NCI-H774 (cell line): Measurements from ENCODE around the gene CD226.
"Not testable (repeated sequence)": the region's sequence is repeated elsewhere in the genome, so short reads cannot be mapped to it uniquely, and the experiment has no call there.

ENCODE experiments used
- DNase-seq: peaks from one replicate; lab custom pipeline; 2025; lab: John Stamatoyannopoulos, UW

Gene CD226

DNA sequence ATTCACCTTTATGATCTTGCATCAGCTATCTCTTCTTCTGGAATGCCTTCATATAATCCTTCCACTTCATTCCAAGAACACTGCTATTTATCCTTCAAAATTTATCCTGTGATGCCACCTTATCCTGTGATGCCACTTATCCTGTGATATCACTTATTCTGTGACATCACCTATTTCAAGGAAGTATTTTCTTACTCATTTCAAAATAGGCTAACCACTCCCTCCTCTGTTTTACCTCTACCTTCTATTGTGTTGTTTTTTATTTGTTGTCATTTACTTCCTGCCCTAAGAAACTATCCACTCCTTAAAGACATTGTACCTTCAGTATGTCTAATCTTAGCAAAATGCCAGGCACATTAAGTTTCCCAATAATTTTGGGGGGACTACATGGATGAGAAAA is 38.8 kb downstream of the CD226 start:
- no peak for DNase-seq

DNA sequence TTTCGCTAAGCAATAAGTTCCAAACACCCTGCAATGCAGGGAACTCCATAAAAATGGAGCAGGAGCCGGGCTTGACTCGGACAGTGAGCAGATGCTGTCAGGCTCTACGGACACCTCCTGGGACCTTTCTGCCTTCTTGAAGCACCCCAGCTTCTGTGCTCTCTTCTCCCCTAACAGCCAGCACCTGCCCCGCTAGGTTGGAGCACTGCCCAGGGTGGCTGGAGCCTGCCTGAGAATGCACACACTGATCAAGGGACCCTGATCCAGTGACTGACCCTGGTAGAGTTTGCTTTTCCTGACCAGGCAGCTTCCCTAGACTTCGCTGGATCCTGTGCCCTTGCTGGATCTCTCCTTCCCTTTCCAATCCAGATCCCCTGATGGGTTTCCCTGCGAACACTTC is 40.9 kb downstream of the CD226 start:
- no peak for DNase-seq

DNA sequence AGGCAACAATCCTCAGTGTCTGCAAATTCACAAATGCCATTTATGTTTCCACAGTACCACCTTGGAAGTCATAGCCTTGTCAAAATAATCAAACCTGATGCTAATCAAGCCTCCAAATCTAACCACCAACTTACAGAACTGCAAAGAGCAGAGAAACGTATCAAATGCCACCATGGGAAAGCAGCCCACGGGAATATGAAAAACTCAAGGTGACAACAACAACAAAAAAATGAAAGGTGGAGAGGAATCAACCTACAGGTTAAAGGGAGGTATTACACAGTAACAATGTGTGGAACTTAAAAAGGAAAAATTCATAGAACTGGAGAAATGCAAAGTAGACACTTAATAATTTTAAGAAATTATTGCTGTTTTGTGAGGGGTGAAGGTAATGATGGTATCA is 46.7 kb downstream of the CD226 start:
- DNase-seq: no peak

DNA sequence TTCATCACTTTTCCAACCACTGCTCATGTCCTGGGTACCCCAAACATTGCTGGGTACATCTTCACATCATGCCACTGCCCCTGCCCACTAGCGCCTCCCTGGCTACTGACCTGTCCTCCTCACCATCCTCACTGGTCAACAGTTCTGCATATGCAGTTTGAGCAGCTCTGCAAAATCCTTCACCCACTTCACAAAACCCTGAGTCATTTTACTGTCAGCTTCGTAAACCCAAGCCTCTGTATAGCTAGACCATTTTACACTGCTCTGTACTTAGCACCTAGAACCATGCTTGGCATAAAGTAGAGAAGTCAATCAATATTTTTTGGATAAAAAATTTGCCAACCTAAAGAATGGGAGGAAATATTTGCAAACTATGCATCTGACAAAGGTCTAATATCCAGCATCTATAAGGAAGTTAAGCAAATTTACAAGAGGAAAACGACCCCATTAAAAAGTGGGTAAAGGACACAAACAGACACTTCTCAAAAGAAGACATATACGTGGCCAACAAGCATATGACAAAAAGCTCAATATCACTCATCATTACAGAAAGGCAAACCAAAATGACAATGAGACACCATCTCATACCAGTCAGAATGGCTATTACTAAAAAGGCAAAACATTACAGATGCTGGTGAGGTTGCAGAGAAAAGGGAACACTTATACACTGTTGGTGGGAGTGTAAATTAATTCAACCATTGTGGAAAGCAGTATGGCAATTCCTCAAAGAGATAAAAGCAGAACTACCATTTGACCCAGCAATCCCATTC is 48.3 kb downstream of the CD226 start:
- not testable (repeated sequence) for DNase-seq

DNA sequence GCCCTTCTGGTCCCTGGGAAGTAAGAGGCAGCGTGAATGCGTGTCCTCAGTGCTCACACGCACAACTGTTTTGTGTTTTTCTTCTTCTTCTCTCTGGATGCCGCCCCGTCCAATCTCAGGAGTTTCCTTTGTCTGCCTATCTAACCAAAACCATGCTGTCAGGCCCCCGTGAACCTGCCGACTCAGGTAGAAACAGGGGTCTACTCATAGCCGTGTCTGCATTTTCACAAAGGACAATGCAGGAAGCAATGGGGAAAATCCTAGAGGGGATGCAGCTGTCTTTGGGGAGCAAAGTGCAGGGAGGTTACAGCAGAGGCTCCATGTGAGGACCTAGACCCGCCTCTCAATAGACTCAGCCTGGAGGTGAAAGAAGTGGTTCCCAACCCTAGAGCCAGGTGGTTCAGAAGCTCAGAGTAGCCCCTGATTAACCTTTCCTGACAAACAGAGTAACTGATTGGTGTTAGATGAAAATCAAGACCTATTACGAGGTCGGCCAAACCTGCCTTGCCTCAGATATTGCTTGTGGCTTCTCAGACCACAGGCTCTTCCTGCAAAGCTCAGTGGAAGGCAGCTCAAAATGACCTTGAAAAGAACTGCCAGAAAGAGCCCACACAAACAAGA is 49.3 kb downstream of the CD226 start:
- DNase-seq: no peak

DNA sequence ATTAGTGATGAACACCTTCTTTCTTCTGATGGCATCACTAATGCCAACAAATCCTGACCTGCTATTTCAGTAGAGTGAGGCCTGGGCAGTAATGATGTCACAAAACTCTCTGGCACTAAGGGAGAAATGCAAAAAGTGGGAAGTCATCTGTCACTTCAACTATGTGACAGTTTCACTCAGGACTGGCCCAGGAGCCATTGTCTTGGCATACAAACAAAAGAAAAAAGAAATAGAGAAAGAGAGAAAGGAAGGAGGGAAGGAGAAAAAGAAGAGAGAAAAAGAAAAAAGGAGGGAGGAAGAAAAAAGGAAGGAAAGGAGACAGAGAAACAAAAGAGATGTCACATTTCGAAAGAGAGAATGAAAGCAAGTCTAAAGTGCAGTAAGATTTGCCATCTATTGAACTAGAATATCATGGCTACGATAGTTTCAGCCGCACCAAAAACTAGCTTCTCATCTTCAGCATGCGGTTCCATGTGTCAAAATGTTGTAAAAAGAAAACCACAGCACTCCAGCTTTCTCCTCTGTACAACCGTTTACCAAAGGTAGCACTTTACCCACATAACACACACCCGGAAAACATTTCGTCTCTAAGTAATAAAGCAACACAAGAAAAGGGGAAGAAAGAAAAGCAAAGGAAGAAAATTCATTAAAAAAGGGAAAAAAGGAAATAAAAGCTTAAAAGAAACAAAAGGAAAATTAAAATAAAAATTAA is 50.1 kb downstream of the CD226 start:
- DNase-seq: no peak

DNA sequence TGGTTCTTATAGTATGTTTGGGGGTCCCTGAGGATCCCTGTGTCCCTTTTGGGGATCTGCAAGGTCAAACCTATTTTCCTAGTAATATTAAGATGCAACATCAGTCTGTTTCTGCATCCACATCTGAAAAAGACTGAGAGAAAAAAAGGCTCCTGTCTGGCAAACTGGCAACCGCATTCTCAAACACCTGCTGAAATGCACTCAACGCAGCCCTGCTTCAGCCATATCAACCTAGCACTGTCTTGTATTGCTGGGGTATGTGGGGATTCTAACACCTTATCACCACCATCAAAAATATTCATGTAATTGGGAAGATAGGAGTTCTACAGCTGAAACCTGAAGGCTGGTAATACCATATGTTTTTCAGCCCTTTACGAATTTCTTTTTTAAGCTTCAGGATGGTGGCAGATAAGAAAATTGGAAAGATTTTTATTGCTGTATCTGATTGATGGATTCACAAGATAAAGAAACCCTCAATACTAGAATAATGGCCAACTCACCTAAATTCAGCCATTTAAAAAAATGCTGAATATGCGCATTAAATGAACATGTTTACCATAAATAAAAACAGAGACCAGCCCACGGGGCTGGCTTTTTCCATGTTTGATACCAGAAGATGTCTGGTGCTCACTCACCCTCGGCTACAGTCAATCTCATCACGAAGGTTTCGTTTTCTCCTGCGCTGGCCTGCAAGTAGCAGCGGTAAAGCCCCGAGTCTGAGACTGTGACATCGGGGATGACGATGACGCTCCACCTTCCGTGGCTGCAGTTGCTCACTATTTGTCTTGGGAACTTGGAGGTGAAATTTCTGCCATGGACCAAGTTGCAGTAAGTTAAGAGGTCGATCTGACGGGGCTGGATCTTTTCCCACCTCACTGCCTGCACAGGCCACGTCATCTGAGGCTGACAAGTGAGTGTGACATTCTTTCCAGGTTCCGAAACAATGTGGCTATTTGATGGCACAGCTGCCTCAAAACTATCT is 52.3 kb downstream of the CD226 start:
- no peak for DNase-seq

DNA sequence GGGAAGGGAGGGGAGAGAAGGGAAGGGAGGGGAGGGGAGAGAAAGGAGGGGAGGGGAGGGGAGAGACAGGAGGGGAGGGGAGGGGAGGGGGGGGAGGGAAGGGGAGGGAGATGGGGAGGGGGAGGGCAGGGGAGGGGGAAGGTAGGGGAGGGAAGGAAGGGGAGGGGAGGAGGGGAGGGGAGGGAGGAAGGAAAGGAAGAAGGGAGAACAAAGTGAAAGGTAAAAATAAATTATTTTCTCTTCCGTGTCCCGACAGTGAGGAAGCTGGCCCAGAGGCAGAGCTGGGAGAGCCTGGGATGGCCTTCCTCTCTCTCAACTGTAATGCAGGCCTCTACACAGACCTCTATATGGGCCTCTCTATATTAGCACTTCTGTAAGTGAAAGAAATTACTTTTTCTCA is 53.2 kb downstream of the CD226 start:
- no peak for DNase-seq

DNA sequence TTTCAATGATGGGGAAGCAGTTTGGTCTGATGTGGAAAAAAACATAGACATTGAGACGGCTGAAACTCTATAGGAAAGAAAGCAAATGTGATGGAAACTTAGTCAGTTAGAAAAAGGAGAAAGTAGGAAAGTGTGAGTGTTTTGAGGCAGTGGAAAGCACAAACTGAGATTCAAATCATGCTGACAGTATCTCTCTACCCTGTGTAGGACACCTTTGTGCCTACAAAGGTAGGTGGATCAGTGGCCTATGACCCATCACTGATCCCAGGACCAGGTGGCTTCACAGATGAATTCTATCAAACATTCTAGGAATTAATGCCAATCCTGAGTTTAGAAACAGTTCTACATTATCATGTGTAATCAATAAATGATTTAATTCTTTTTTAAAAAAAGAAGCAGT is 57.1 kb downstream of the CD226 start:
- DNase-seq: no peak

DNA sequence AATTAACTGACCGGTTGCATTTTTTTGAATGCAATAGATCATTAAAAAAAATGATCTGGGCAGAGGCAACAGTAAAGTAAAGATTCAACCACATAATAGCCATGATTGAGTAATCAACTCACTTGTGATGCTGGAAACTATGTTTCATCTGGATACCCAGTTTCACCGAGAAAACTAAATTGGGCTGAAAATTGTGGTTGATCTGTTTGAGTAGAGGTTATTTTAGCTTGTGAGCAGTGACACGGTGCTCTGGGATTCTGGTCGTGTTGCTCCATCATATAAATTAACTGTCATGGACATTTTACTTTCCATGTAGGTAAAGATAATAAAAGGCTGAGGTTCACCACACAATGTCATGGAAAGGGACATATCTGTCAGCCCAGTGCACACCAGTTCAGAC is 58.7 kb downstream of the CD226 start:
- no peak for DNase-seq

DNA sequence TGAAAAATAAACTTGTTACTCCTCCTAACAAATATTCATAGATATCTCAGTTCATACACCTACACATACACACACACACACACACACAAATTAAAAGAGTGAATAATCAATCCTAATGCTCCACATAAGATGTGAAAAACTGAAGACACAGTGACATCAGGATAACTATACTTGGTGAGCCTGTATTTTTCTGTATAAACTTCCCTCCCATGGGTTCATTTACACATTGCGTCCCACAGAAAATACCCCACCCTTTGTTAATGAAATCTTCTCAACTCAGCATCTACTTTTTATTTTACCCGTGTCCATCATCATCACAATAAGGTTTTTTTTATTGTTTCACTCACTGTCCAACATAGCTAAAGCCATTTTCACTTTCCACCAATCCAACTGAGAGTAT is 60.4 kb downstream of the CD226 start:
- no peak for DNase-seq

DNA sequence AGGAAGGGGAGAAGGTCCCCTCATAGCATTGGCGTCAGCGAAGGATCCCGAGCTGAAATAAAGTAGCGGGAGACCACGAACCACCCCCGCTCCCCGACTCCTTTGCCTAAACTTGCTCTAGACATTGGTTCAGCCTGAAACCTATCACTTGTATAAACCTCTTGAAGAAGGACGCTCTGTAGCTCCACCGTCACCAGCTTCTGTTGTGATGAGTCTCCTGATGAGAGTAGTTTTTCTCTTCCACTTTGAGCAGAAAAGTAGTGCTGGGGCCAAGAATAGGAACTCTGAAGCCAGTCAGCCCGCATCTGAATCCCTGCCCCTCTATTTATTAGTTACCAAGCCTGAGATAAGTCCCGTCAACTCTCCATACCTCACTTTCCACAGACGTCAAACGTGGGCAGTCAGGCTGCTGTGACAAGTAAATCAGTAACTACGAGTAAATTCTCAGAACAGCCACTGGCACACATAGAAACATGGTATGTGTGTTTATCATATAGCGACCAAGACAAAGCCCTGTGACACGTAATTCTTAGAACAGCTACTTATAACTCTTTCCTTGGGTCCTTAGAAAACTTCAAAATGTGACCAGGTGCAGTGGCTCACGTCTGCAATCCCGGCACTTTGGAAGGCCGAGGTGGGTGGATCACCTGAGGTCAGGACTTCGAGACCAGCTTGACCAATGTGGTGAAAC is 61.7 kb downstream of the CD226 start:
- DNase-seq: no peak

DNA sequence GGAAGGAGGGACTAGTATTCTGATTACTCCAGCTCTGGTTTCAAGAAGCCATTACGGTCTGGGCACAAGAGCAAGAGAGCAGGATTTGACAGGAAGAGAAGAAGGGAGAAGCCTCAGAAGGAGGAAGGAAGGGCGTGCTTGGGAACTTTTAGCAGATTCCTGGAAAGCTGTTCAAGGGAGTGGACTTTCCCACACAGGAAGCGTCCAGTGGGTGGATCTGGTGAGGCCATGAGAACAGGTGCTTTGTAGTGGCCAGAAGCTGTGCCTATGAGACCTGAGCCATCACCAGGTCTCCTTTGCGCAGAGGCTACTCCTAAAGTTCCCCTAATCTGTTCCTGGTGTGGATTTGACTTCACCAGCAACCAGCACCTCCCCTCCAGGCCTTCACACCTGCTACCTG is 62.3 kb downstream of the CD226 start:
- no peak for DNase-seq

DNA sequence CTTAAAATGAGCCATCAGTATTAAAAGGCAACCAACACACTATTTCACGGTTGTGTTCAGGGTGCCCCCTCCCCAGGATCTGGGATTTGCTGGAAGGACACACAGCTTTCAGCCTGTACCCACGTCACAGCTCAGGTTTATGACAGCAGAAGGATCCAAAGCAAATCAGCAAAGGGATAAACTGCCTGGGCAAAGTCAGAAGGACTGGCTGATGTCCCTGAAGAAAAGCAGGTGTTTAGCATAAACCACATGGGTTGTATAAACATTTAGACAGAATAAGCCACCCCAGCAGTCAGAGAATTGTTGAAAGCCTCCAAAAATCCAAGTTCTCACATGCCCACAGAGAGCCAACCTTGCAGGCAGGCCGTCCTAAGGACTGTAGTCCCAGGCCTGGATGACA is 63.9 kb downstream of the CD226 start:
- no peak for DNase-seq

DNA sequence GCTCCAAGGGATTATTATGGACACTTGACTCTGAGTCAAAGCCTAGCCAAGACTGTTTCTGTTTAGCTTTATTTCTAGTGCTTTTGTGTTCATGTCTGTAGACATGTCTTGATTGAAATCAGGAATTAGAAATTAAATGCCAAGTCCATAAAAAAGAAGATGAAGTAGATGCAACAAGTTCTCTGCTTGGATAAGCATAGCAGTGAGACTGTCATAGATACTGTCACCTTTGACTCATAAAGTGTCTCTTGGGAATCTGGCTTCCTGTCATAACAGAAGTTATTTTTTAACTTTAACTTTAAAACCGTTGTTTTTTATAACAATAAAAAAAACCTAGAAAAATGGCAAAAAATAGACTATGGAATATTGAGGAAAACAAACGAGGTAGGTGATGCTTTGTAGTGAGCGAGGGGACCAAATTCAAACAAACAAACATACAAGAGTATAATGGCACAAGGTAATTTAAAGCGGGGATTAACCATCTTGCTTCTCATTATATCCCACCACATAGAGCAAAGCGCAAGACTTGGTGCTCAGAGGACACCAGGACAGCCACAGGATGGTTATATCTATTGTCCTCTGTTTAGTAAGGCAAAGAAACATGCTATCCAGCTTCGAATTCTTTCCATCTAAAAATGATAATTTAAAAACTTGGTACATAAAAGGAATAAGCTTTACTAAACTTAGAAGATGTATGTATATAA is 64.6 kb downstream of the CD226 start:
- DNase-seq: no peak

DNA sequence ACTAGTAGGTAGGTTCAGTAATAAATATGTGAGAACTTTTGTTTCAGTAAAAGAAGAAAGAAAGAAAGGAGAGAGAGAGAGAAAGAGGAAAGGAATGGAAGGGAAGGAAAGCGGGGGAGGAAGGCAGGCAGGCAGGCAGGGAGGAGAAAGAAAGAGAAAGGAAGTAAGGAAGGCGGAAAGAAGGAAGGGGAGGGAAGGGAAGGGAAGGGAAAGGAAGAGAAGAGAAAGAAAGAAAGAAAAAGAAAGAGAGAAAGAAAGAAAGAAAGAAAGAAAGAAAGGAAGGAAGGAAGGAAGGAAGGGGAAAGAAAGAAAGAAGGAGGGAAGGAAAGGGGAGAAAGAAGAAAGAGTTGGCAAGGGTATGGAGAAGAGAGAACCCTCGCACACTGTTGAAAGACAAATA is 67.6 kb downstream of the CD226 start:
- no peak for DNase-seq

DNA sequence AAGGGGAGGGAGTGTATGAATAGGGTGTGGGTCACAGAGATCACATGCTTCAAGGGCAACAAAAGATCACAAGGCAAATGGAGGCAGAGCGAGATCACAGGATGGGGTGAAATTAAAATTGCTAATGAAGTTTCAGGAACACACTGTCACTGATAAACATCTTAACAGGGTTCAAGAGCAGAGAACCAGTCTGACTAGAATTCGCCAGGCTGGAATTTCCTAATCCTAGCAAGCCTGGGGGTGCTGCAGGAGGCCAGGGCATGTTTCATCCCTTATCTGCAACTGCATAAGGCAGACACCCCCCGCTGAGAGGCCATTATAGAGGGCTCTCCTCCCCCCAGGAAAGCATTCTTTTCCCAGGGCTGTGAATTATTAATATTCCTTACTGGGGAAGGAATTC is 68.6 kb downstream of the CD226 start:
- not testable (repeated sequence) for DNase-seq

DNA sequence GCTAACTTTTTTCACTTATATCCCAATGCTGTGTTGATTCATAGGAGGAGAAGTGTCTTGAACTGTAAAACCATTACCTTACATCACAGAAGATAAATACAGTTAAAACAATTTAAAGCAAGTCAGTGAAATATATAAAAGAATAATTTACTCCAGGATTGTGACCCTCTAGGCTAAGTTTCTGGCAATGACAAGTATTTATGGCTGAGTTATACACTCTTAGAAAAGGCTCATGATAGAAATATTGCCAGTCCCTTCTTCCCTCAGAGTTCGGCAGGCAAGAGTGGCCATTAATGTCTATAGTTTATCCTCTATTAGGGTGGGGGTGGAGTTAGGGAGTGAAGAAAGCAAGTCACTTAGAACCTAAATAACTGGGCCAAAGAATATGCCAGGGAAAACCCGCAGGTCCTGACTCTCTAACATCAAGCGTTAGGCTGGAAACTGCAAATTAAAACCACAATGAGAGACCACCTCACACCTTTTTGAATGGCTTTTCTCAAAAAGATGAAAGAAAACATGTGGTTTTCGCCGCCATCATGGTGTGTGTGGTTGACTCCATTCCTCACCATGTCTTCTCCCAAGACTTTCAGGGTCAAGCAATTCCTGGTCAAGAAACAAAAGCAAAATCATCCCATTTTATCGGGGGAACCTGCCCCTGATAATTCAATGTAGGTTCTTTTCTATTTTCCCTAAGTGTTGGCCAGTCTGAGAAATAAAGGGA is 69.3 kb downstream of the CD226 start:
- DNase-seq: no peak

DNA sequence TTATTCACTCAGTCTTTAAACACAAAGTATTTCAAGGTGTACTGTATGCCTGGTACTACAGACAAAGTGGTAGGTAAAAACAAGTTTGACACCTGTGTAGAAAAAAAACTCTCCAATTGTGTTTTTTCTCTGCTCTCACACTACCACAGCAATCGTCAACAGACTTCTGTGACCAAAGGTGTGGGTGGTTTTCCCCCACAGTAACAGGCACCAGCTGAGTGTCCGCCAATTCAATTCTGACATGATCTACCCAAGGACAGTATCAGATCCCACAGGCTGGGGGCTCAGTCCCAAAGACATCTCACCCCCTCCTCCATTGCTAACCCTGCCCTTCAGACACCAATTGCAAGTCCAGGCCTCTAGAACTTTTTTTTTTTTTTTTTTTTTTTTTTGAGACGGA is 71.2 kb downstream of the CD226 start:
- DNase-seq: no peak

DNA sequence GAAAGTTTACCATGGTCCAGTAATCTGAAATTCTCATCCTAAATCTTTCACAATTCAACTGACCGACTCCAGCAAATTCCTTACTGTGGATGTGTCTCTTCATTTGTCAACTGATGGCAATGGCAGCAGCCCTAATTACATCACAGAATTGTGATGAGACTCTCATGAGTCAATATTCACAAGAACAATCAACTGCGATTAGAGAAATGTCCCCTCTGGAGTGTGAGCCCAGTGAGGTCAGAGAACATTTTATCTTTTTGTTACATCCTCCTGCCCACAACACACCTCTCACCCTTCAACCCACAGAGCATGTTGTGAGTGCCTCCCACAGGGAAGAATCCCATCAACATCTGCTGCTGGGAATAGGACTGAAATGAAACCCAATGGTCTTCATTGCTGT is 73.6 kb downstream of the CD226 start:
- DNase-seq: no peak
